Neural crest cell (in vitro differentiated cells): ENCODE results near the gene KASH5. TPM values are rescaled to one million over a fixed set of nuclear protein-coding genes. Genes with fewer than 3 reads are reported as not detected.

ENCODE experiments used
- DNase-seq: peaks from one replicate; pipeline ENCODE4 v3.0.0; 2021; ENCODE audit warnings: low read depth, mixed read lengths, low spot score
- H3K27ac Mint-ChIP-seq: one replicate; pipeline ENCODE4 v1.8.0; 2021; ENCODE audit warnings: mild to moderate bottlenecking, mixed read lengths; ENCODE audit not compliant: unreplicated experiment
- H3K27me3 Mint-ChIP-seq: 2 replicates; pipeline ENCODE4 v1.8.0; 2021; ENCODE audit warnings: low read depth, mild to moderate bottlenecking, mixed read lengths
- H3K36me3 Mint-ChIP-seq: 2 replicates; pipeline ENCODE4 v1.8.0; 2021; ENCODE audit warnings: low read depth, mild to moderate bottlenecking, mixed read lengths
- H3K4me1 Mint-ChIP-seq: 2 replicates; pipeline ENCODE4 v1.8.0; 2021; ENCODE audit warnings: mixed read lengths
- H3K4me3 Mint-ChIP-seq: one replicate; pipeline ENCODE4 v1.8.0; 2021; ENCODE audit warnings: mild to moderate bottlenecking, mixed read lengths
- H3K9me3 Mint-ChIP-seq: 2 replicates; pipeline ENCODE4 v1.8.0; 2021; ENCODE audit warnings: mixed read lengths
- total RNA-seq: library from RNA; stranded (reverse); gene quantifications from 2 replicates; pipeline ENCODE4 v1.2.1, GENCODE V29; 2021
- TF ChIP-seq, protein P1 (sequence below): fragments of 200-600 bp; sonication (generic); conservative IDR thresholded peaks from 2 replicates; pipeline ENCODE4 v1.5.0; 2021; ENCODE audit warnings: antibody characterized with exemption, mild to moderate bottlenecking

Gene KASH5
- total RNA-seq, 1 donor from 2014 or later, result not detected

DNA sequence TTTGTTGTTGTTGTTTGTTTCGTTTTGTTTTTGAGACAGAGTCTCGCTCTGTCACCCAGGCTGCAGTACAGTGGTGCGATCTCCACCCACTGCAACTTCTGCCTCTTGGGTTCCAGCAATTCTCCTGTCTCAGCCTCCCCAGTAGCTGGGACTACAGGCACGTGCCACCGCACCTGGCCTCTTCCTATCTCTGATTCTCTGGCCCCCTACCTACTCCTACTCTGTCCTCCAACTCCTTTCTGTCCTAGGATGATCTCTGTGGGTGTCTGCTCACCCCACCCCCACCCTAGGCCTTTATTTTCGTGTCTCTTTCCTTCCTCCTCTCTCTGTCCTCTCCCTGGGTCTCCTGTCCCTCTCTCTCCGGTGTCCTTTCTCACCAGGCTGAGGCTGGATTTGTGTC is 62.4 kb downstream of the KASH5 start:
- H3K36me3 Mint-ChIP-seq, result peaks cover 3% of the 10 kb centered on the region
- H3K27me3 Mint-ChIP-seq, result peaks cover 5% of the 10 kb centered on the region
- H3K27ac Mint-ChIP-seq, result peak overlapping the region; percentile 90
- H3K4me3 Mint-ChIP-seq, result peak overlapping the region; percentile 93
- no peaks in the 10 kb centered on the region for H3K9me3 Mint-ChIP-seq
- DNase-seq, result no peak
- TF ChIP-seq, protein P1, sequence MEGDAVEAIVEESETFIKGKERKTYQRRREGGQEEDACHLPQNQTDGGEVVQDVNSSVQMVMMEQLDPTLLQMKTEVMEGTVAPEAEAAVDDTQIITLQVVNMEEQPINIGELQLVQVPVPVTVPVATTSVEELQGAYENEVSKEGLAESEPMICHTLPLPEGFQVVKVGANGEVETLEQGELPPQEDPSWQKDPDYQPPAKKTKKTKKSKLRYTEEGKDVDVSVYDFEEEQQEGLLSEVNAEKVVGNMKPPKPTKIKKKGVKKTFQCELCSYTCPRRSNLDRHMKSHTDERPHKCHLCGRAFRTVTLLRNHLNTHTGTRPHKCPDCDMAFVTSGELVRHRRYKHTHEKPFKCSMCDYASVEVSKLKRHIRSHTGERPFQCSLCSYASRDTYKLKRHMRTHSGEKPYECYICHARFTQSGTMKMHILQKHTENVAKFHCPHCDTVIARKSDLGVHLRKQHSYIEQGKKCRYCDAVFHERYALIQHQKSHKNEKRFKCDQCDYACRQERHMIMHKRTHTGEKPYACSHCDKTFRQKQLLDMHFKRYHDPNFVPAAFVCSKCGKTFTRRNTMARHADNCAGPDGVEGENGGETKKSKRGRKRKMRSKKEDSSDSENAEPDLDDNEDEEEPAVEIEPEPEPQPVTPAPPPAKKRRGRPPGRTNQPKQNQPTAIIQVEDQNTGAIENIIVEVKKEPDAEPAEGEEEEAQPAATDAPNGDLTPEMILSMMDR, result no peak
- H3K4me1 Mint-ChIP-seq, result peaks cover 27% of the 10 kb centered on the region

GRCh38 chr19:49451430-49452181 is 63.6 kb downstream of the KASH5 start, which contains the start of gene PIH1D1:
Gene PIH1D1 (minus strand): TSS chr19:49451814. CDS start chr19:49451574, 240 bp downstream.
- peak; percentile 90 for DNase-seq
- peak within 1 kb of the TSS; percentile 97 for H3K27ac Mint-ChIP-seq
- peaks cover 32% of the 10 kb centered on the region for H3K4me1 Mint-ChIP-seq
- peaks cover 6% of the 10 kb centered on the region for H3K36me3 Mint-ChIP-seq
- TF ChIP-seq, protein P1, result peak; percentile 42
- peaks cover 5% of the 10 kb centered on the region for H3K27me3 Mint-ChIP-seq
- no peaks in the 10 kb centered on the region for H3K9me3 Mint-ChIP-seq
- H3K4me3 Mint-ChIP-seq, result peak within 1 kb of the TSS; percentile 93

GRCh38 chr19:49453013-49453756 is 65.1 kb downstream of the KASH5 start, which contains the start of gene ALDH16A1:
Gene ALDH16A1 (plus strand): TSS chr19:49453225. CDS start chr19:49453332, 107 bp downstream.
- peaks cover 32% of the 10 kb centered on the region for H3K4me1 Mint-ChIP-seq
- peak; percentile 97 for DNase-seq
- peak within 1 kb of the TSS; percentile 93 for H3K4me3 Mint-ChIP-seq
- H3K9me3 Mint-ChIP-seq, result no peaks in the 10 kb centered on the region
- peak within 1 kb of the TSS; percentile 100 for H3K27ac Mint-ChIP-seq
- peaks cover 5% of the 10 kb centered on the region for H3K27me3 Mint-ChIP-seq
- H3K36me3 Mint-ChIP-seq, result peaks cover 6% of the 10 kb centered on the region
- TF ChIP-seq, protein P1, result no peak

- H3K9me3 Mint-ChIP-seq, result no peaks in the 10 kb centered on the region
- peaks cover 6% of the 10 kb centered on the region for H3K36me3 Mint-ChIP-seq
- TF ChIP-seq, protein P1, result no peak
These were observed 65.8 kb downstream of the KASH5 start for GRCh38 chr19:49453757-49454240.

GRCh38 chr19:49455773-49456172 is 67.7 kb downstream of the KASH5 start:
- peaks cover 5% of the 10 kb centered on the region for H3K27me3 Mint-ChIP-seq
- peaks cover 6% of the 10 kb centered on the region for H3K36me3 Mint-ChIP-seq
- TF ChIP-seq, protein P1, result no peak
- no peak overlapping the region for H3K27ac Mint-ChIP-seq
- peak overlapping the region; percentile 66 for H3K4me3 Mint-ChIP-seq
- peaks cover 25% of the 10 kb centered on the region for H3K4me1 Mint-ChIP-seq
- H3K9me3 Mint-ChIP-seq, result no peaks in the 10 kb centered on the region
- DNase-seq, result no peak

More at GRCh38 chr19:49453757-49454240, 65.8 kb downstream of the KASH5 start:
- no peak for DNase-seq
- H3K27me3 Mint-ChIP-seq, result peaks cover 5% of the 10 kb centered on the region
- H3K4me1 Mint-ChIP-seq, result peaks cover 32% of the 10 kb centered on the region
- peak overlapping the region; percentile 100 for H3K27ac Mint-ChIP-seq
- peak overlapping the region; percentile 93 for H3K4me3 Mint-ChIP-seq
